T-helper 9 cell (primary cell): ENCODE measurements around the gene FAM110C.
"Not testable (repeated sequence)": the region's sequence is repeated elsewhere in the genome, so short reads cannot be mapped to it uniquely, and the experiment has no call there.

Experiments
- DNase-seq: peaks from one replicate; pipeline ENCODE4 v3.0.0-alpha.2; 2020

The FAM110C gene

GRCh38 chr2:42788-43187 lies 3.5 kb downstream of the FAM110C start:
- DNase-seq, result no peak

GRCh38 chr2:40465-40864 lies 5.8 kb downstream of the FAM110C start:
- no peak for DNase-seq

GRCh38 chr2:38155-38554 lies 8.2 kb downstream of the FAM110C start:
- no peak for DNase-seq

- DNase-seq, result no peak
These were observed 10.0 kb downstream of the FAM110C start for GRCh38 chr2:36318-36717.

GRCh38 chr2:35852-36251 lies 10.5 kb downstream of the FAM110C start:
- DNase-seq, result no peak

- DNase-seq, result no peak
These were observed 12.7 kb downstream of the FAM110C start for GRCh38 chr2:33620-34019.

GRCh38 chr2:32068-32467 lies 14.2 kb downstream of the FAM110C start:
- no peak for DNase-seq

- DNase-seq, result no peak
These were observed 17.1 kb downstream of the FAM110C start for GRCh38 chr2:29253-29652.

- DNase-seq, result no peak
These were observed 17.8 kb downstream of the FAM110C start for GRCh38 chr2:28406-28975.

- DNase-seq, result no peak
These were observed 19.4 kb downstream of the FAM110C start for GRCh38 chr2:26891-27290.

GRCh38 chr2:25543-25942 lies 20.8 kb downstream of the FAM110C start:
- no peak for DNase-seq

- DNase-seq, result not testable (repeated sequence)
These were observed 21.7 kb downstream of the FAM110C start for GRCh38 chr2:24591-24990.

GRCh38 chr2:24107-24506 lies 22.2 kb downstream of the FAM110C start:
- no peak for DNase-seq

- DNase-seq, result no peak
These were observed 23.0 kb downstream of the FAM110C start for GRCh38 chr2:23283-23682.

GRCh38 chr2:22244-22643 lies 24.1 kb downstream of the FAM110C start:
- not testable (repeated sequence) for DNase-seq

- not testable (repeated sequence) for DNase-seq
These were observed 26.0 kb downstream of the FAM110C start for GRCh38 chr2:20259-20658.

- no peak for DNase-seq
These were observed 26.8 kb downstream of the FAM110C start for GRCh38 chr2:19505-19904.

GRCh38 chr2:18402-19271 lies 27.7 kb downstream of the FAM110C start:
- no peak for DNase-seq

GRCh38 chr2:15916-16315 lies 30.4 kb downstream of the FAM110C start:
- DNase-seq, result not testable (repeated sequence)

- DNase-seq, result peak; percentile 50
These were observed 34.9 kb downstream of the FAM110C start for GRCh38 chr2:11248-11941.

GRCh38 chr2:10222-10875 lies 36.0 kb downstream of the FAM110C start:
- DNase-seq, result no peak
